K562 treated with DMSO at 1 percent for 12 hours (cell line): ENCODE measurements around the gene SLC2A4RG. TPM values are rescaled to one million over a fixed set of nuclear protein-coding genes. Genes with fewer than 3 reads are reported as not detected.

Experiments
- total RNA-seq: library from RNA; unstranded; fragments of 300-600 nt; gene quantifications from 2 replicates; pipeline ENCODE4 v1.2.3, GENCODE V29; 2022; ENCODE audit not compliant: insufficient read depth

Gene SLC2A4RG, protein sequence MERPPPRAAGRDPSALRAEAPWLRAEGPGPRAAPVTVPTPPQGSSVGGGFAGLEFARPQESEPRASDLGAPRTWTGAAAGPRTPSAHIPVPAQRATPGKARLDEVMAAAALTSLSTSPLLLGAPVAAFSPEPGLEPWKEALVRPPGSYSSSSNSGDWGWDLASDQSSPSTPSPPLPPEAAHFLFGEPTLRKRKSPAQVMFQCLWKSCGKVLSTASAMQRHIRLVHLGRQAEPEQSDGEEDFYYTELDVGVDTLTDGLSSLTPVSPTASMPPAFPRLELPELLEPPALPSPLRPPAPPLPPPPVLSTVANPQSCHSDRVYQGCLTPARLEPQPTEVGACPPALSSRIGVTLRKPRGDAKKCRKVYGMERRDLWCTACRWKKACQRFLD
- 43.8 and 55.1 TPM in 2 replicates for total RNA-seq

DNA sequence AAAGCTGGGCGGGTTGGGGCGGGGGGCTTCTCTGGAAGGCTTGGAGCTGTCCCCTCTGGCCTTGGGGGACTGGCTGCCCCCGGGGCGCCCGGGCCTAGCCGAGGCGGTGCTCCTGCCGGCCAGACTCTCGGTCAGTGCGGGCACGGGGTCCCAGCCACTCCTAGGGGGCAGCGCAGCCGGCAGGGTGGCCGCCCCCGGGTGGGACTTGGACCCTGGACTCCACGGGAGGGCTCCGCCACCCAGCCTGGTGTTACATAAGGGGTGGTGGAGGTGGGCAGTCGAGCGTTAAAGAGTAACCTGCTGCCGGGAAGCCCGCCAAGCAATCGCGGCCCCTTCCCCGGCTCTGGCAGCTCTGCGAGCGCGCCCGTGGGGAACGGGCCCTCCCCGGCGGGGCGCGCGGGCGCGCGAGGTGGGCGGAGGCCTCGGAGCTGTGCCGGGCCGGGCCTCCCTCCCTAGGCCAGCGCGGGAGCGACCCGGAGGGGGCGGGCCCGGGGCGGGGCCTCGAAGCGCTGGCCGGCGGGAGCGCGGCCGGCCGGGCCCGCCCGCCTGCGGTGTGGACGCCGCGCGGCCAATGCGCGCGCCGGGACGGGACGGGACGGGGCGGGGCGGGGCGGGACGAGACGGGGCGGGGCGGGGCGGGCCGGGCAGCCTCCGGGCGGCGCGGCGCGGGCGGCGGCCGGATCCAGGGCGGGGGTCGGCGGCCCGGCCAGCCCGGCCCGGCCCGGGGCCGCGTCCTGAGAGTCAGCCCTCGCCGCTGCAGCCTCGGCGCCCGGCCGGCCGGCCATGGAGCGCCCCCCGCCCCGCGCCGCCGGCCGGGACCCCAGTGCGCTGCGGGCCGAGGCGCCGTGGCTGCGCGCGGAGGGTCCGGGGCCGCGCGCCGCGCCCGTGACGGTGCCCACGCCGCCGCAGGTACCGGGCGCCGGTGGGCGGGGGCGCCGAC, at the start of gene SLC2A4RG:
SLC2A4RG (plus strand) TSS at position 647 of the 940 bp plus-strand sequence; CDS start at position 784, 137 bp downstream.

DNA sequence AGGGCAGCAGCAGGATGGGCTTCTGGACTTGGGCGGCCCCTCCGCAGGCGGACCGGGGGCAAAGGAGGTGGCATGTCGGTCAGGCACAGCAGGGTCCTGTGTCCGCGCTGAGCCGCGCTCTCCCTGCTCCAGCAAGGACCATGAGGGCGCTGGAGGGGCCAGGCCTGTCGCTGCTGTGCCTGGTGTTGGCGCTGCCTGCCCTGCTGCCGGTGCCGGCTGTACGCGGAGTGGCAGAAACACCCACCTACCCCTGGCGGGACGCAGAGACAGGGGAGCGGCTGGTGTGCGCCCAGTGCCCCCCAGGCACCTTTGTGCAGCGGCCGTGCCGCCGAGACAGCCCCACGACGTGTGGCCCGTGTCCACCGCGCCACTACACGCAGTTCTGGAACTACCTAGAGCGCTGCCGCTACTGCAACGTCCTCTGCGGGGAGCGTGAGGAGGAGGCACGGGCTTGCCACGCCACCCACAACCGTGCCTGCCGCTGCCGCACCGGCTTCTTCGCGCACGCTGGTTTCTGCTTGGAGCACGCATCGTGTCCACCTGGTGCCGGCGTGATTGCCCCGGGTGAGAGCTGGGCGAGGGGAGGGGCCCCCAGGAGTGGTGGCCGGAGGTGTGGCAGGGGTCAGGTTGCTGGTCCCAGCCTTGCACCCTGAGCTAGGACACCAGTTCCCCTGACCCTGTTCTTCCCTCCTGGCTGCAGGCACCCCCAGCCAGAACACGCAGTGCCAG, 42.8 kb upstream of the SLC2A4RG start, which contains the start of gene TNFRSF6B:
TNFRSF6B (plus strand) TSS at position 25 of the 729 bp plus-strand sequence; CDS start at position 141, 116 bp downstream.

DNA sequence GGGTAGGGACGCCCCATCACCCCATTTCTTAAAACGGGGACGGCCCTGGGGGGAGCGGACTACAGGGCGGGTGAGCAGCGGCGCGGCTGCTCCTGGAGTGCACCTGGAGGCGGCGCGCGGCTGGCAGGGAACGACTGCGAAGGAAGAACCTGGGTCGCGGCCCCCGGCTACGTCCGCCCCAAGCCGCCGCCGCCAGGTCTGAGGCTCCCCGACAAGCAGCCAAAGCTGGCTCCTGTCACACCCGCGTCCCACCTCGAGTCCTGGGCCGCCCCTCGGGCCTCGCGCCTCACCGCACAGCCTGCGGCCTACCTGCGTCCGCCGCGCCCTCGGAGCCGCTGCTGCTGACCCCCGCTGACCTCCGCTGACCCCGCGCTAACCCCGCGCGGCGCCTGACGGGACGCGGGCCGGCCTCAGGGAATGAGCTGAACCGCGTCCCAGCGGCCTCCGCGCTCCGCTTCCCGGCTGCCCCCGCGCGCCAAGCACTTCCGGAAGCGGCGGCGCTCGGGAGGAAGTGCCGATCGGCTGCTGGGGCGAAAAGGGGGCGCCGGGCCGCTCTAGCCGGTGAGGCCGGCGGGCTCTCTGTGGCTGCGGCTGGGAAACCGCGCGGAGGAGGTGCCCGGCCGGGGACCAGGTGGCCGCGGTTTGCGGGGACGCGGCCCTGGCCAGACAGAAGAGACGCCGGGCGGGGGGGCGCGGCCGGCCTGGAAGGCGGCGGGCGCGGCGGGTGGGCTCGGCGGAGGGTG, 31.8 kb upstream of the SLC2A4RG start, which contains the start of the genes ARFRP1 and ZGPAT:
ARFRP1 (minus strand) TSS at position 419 of the 743 bp plus-strand sequence. CDS start 885 bp downstream, outside the sequence.
ZGPAT (plus strand) TSS at position 482 of the 743 bp plus-strand sequence. CDS start 542 bp downstream, outside the sequence.

DNA sequence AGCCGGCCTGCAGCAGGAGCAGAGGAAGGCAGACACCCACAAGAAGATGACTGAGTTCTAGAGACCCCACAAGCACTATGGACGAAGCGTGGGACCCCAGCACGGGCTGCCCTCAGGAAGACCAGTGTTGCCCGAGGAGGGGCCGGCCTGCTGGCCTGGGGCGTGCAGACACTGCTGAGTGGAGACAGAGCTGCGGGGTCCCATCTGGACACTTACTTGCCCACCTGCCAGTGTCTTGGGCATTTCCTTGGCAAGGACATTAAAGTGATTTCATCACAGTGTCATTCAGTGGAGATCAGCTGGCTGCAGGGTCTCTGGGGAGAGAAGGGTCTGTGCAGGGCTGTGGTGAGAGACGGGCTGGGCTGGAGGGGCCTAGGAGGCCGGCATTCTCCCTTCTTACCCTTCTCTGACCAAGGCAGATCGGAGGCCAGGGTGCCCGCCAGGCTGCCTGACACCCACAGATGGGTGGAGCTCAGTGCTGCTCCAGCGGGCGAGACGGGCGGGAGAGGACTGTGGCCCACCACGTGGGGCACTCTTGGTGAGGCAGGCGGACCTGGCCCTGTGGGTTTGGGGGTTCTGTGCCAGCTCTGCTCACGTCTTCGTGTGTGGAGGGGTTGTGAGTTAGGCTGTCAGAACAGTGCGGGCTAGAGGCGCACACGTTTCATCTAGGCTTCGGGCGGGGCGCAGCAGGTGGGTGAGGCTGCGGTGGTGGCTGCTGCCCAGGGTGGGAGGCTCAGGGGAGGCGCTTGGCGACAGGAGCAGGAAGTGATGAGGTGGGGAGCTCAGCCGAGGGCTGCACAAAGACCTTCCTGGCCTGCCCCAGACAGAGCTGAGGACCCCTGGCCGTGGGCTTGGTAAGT, 3.5 kb upstream of the SLC2A4RG start, which contains the start of gene LIME1:
LIME1 (plus strand) TSS at position 806 of the 860 bp plus-strand sequence. CDS start 886 bp downstream, outside the sequence.

Other genes with a start within 250 kb of the SLC2A4RG start
- 52.9 and 73.8 TPM in 2 replicates for gene EEF1A2, start 240.7 kb upstream of the SLC2A4RG start, total RNA-seq
- gene PPDPF, start 219.0 kb upstream of the SLC2A4RG start, total RNA-seq: 155 and 180 TPM in 2 replicates
- not detected in 2 replicates for gene PTK6, start 202.4 kb upstream of the SLC2A4RG start, total RNA-seq
- not detected in 2 replicates for gene SRMS, start 192.0 kb upstream of the SLC2A4RG start, total RNA-seq
- gene FNDC11, start 185.6 kb upstream of the SLC2A4RG start, total RNA-seq: 0.52 TPM in 1 of 2 replicates, not detected in the other
- gene HELZ2, start 165.5 kb upstream of the SLC2A4RG start, total RNA-seq: 14.7 and 45.5 TPM in 2 replicates
- gene GMEB2, start 112.7 kb upstream of the SLC2A4RG start, total RNA-seq: 5.8 and 9.2 TPM in 2 replicates
- 9.1 and 10.9 TPM in 2 replicates for gene STMN3, start 86.4 kb upstream of the SLC2A4RG start, total RNA-seq
- gene RTEL1, start 81.5 kb upstream of the SLC2A4RG start, total RNA-seq: 6.1 and 8.8 TPM in 2 replicates
- 2.3 and 2.9 TPM in 2 replicates for gene TNFRSF6B, start 43.1 kb upstream of the SLC2A4RG start, total RNA-seq
- gene ARFRP1, start 31.8 kb upstream of the SLC2A4RG start, total RNA-seq: 28.6 and 32.5 TPM in 2 replicates
- gene ZGPAT, start 31.7 kb upstream of the SLC2A4RG start, total RNA-seq: 10.2 and 14.4 TPM in 2 replicates
- gene LIME1, start 3.1 kb upstream of the SLC2A4RG start, total RNA-seq: 14.9 and 18.6 TPM in 2 replicates
- 1.8 and 3.3 TPM in 2 replicates for gene ZBTB46, start 91.5 kb downstream of the SLC2A4RG start, total RNA-seq
- gene ABHD16B, start 121.7 kb downstream of the SLC2A4RG start, total RNA-seq: 6.2 and 7.0 TPM in 2 replicates
- gene TPD52L2, start 125.5 kb downstream of the SLC2A4RG start, total RNA-seq: 62.8 and 93.1 TPM in 2 replicates
- 26.3 and 48.9 TPM in 2 replicates for gene DNAJC5, start 155.3 kb downstream of the SLC2A4RG start, total RNA-seq
- gene UCKL1, start 216.6 kb downstream of the SLC2A4RG start, total RNA-seq: 35.1 and 41.2 TPM in 2 replicates
- 5.5 and 11.2 TPM in 2 replicates for gene ZNF512B, start 230.2 kb downstream of the SLC2A4RG start, total RNA-seq
- 3.7 and 4.3 TPM in 2 replicates for gene SAMD10, start 239.9 kb downstream of the SLC2A4RG start, total RNA-seq
- 83.2 and 90.5 TPM in 2 replicates for gene PRPF6, start 241.4 kb downstream of the SLC2A4RG start, total RNA-seq